Measurements from ENCODE around the gene PAOX. TPM values are rescaled to one million over a fixed set of nuclear protein-coding genes. Genes with fewer than 3 reads are reported as not detected.
A peak's percentile ranks its signal among the peaks of the same experiment; 100 is the strongest.
"Not testable (repeated sequence)": the region's sequence is repeated elsewhere in the genome, so short reads cannot be mapped to it uniquely, and the experiment has no call there.

Gene PAOX
- polyA plus RNA-seq, 3 donors, result 4.9 to 9.2 (median 6.8) TPM

- DNase-seq (ENCODE audit: extremely low read depth in 1 of 11, low read depth in 9 of 11, low spot score in 4 of 11), result no peak
These were observed 20.1 kb upstream of the PAOX start for GRCh38 chr10:133358925-133359310.

DNA sequence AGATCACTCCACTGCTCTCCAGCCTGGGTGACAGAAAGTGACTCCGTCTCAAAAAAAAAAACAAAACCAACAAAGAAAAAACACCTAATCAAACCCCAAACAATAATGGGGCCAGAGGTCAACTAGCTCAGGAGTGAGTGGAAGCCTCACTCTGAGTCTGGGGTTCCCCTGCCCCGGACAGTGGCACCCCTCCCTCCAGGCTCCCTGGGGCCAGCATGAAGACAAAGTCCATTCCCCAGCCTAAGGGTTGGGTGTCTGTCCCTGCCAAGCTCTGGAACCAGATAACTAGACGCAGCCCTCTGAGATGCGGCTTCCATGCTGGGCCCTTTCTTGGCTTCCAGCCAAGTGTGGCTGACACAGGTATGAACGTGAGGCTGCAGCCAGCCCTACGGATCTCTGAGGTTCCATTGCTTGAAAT is 19.5 kb upstream of the PAOX start:
- peak in 1 of 11 donors; percentile 20 for DNase-seq (ENCODE audit: extremely low read depth in 1 of 11, low read depth in 9 of 11, low spot score in 4 of 11)

- DNase-seq (ENCODE audit: extremely low read depth in 1 of 11, low read depth in 9 of 11, low spot score in 4 of 11), result no peak
These were observed 19.0 kb upstream of the PAOX start for GRCh38 chr10:133359972-133360610.

GRCh38 chr10:133361227-133361626 is 17.8 kb upstream of the PAOX start:
- DNase-seq (ENCODE audit: extremely low read depth in 1 of 11, low read depth in 9 of 11, low spot score in 4 of 11), result no peak

GRCh38 chr10:133361773-133362441 is 17.2 kb upstream of the PAOX start:
- DNase-seq (ENCODE audit: extremely low read depth in 1 of 11, low read depth in 9 of 11, low spot score in 4 of 11), result no peak

DNA sequence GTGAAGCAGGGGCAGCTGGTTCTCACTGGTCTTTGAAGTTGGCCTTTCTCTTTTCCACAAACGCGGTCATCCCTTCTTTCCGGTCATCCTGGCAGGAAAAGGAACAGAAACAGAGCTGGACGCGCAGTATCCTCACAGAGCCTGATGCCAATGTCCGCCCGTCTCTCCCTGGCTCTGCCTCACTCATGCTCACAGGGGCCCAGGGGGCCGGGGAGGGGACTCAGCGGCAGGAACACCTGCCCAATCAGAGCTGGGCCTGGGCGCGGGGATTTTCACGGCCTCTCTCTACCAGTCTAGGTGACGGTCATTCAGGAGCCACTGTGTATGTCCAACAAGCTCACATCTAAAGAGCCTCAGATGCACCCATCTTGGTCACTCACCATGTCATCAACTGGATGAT is 16.2 kb upstream of the PAOX start:
- DNase-seq (ENCODE audit: extremely low read depth in 1 of 11, low read depth in 9 of 11, low spot score in 4 of 11), result no peak

DNA sequence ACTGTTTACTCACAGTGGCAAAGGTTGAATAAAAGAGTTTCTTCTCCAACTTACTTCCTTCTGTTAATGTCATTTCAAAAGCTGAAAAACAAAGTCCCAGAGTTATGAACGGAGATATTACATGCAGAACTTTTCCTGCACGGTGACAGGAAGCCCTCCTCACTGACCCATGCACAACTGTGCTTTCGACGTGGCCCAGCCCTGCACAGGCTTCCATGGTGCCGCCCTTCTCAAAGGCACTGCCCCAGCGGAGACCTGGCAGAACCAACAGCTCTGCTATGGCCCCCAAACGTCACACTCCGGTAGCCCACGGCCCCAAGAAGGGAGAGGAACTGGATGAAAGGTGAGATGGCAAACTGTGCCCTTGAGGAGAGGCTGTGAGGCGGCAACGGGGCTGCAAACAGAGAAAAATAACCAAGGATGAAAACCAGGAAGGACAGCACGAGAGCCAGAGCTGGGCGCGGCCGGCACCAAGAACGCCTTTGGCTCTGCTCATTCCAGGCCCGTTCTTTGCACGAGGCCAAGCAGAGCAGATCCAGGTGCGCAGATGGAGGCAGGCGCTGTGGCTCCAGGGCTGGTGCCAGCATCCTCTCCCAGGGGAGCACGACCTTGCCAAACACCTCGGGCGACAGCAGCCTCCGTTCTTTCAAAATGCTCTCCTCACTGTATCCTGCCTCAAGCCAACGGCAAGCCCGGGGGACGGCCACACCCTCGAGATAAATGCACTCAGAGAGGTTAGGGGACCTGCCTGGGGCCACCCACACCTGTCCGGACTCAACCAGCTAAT is 14.2 kb upstream of the PAOX start:
- no peak for DNase-seq (ENCODE audit: extremely low read depth in 1 of 11, low read depth in 9 of 11, low spot score in 4 of 11)

GRCh38 chr10:133365461-133366129 is 13.5 kb upstream of the PAOX start:
- DNase-seq (ENCODE audit: extremely low read depth in 1 of 11, low read depth in 9 of 11, low spot score in 4 of 11), result no peak

DNA sequence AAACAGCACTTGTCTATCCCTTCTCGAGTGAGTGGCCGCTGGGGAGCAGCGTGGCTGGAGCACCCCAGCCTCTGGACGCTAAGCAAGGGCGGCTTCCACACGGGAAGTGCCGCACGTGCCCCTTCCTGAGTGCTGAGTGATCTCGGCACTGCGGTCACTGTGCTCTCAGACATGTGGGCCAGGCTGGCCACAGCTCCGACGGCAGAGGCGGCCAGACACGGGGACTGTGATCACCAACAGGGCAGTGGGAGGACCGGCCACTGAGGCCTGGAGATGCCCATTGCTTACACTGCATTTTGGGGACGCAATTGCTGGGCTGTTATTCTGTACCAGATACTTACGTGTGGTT is 13.0 kb upstream of the PAOX start:
- DNase-seq (ENCODE audit: extremely low read depth in 1 of 11, low read depth in 9 of 11, low spot score in 4 of 11), result no peak

GRCh38 chr10:133366751-133367150 is 12.3 kb upstream of the PAOX start:
- DNase-seq (ENCODE audit: extremely low read depth in 1 of 11, low read depth in 9 of 11, low spot score in 4 of 11), result no peak

DNA sequence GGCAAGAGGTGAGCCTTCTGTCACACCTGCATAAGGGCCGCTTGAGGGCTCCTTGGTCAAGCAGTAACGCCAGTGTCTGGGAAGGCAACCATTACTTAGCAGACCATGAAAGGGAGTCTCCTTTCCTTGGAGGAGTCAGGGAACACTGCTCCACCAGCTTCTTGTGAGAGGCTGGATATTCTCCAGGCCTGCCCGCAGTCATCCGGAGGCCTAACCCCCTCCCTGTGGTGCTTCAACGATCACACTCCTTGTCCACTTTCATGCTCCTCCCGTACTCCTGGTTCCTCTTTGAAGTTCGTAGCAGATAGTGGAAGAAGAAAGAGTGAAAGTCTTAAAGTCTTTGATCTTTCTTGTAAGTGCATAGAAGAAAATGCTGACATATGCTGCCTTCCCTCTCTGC is 11.6 kb upstream of the PAOX start:
- DNase-seq (ENCODE audit: extremely low read depth in 1 of 11, low read depth in 9 of 11, low spot score in 4 of 11), result not testable (repeated sequence)

DNA sequence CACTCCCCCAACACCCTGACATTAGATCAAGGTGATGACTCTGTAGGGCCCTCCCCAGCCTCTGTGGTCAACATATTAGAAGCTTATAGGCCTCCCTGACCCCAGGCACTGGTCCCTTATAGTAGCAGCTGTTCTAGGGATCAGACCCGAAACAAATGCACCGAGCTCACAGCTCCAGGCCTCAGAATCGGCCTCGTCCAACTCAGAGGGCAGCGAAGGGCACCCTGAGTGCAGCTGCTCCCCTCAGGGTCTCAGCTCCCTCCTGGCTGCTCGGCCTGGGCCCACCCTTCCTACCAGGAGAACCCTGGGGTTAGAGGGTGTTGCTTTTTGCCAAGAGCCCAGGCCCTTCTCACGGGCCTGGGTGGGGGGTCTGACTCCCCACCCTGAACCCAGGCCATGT is 10.9 kb upstream of the PAOX start:
- DNase-seq (ENCODE audit: extremely low read depth in 1 of 11, low read depth in 9 of 11, low spot score in 4 of 11), result no peak

- DNase-seq (ENCODE audit: extremely low read depth in 1 of 11, low read depth in 9 of 11, low spot score in 4 of 11), result no peak
These were observed 8.9 kb upstream of the PAOX start for GRCh38 chr10:133370030-133370786.

GRCh38 chr10:133372507-133372906 is 6.6 kb upstream of the PAOX start:
- DNase-seq (ENCODE audit: extremely low read depth in 1 of 11, low read depth in 9 of 11, low spot score in 4 of 11), result no peak

GRCh38 chr10:133373174-133374090 is 5.6 kb upstream of the PAOX start, which contains the start of gene ECHS1:
ECHS1 (minus strand) TSS chr10:133373354; CDS start chr10:133373333, 21 bp downstream.
- DNase-seq (ENCODE audit: extremely low read depth in 1 of 11, low read depth in 9 of 11, low spot score in 4 of 11), result peak; percentile 78 to 96 (median 92)

- no peak for DNase-seq (ENCODE audit: extremely low read depth in 1 of 11, low read depth in 9 of 11, low spot score in 4 of 11)
These were observed 3.5 kb upstream of the PAOX start for GRCh38 chr10:133375357-133376115.

DNA sequence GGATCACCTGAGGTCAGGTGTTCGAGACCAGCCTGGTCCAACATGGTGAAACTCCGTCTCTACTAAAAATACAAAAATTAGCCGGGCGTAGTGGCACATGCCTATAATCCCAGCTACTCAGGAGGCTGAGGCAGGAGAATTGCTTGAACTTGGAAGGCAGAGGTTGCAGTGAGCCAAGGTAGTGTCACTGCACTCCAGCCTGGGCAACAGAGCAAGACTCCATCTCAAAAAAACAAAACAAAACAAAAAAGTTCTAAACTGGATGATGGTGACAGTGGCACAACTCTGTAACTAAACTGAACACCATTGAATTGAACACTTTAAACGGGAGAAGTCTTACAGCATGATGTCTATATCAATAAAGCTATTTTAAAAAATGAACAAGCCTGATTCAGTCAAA is 2.9 kb upstream of the PAOX start:
- DNase-seq (ENCODE audit: extremely low read depth in 1 of 11, low read depth in 9 of 11, low spot score in 4 of 11), result not testable (repeated sequence)
